GM23248 (cell line): ENCODE results near the gene GNB1. TPM values are rescaled to one million over a fixed set of nuclear protein-coding genes. Genes with fewer than 3 reads are reported as not detected.

Experiments used
- DNase-seq: peaks from one replicate; pipeline ENCODE4 v3.0.0-alpha.2; 2015
- H2AFZ ChIP-seq: fragments of 200-600 bp; sonication (generic); 2 replicates; pipeline ENCODE4 v1.6.1; 2016; ENCODE audit warnings: antibody characterized with exemption
- H3F3A ChIP-seq: fragments of 200-600 bp; sonication (generic); 2 replicates; pipeline ENCODE4 v1.6.1; 2016; ENCODE audit warnings: mild to moderate bottlenecking, antibody characterized with exemption, mixed run types; ENCODE audit not compliant: insufficient read depth
- H3K27ac ChIP-seq: fragments of 200-600 bp; sonication (generic); 2 replicates; pipeline ENCODE4 v1.5.1; 2016; ENCODE audit warnings: mild to moderate bottlenecking
- H3K27me3 ChIP-seq: fragments of 200-600 bp; sonication (generic); replicated peaks from 2 replicates; pipeline ENCODE4 v1.6.1; 2016; ENCODE audit warnings: mild to moderate bottlenecking; ENCODE audit not compliant: insufficient read depth
- H3K36me3 ChIP-seq: fragments of 200-600 bp; sonication (generic); 2 replicates; pipeline ENCODE4 v1.6.1; 2016; ENCODE audit warnings: low read depth, mild to moderate bottlenecking
- H3K4me1 ChIP-seq: fragments of 200-600 bp; sonication (generic); 2 replicates; pipeline ENCODE4 v1.6.1; 2016; ENCODE audit warnings: mild to moderate bottlenecking; ENCODE audit not compliant: insufficient read depth
- H3K4me2 ChIP-seq: fragments of 200-600 bp; sonication (generic); one replicate; pipeline ENCODE4 v1.6.1; 2016; ENCODE audit warnings: mild to moderate bottlenecking; ENCODE audit not compliant: unreplicated experiment
- H3K4me3 ChIP-seq: fragments of 200-600 bp; sonication (generic); 2 replicates; pipeline ENCODE4 v1.5.1; 2016; ENCODE audit warnings: mild to moderate bottlenecking
- H3K79me2 ChIP-seq: fragments of 200-600 bp; sonication (generic); 2 replicates; pipeline ENCODE4 v1.6.1; 2016; ENCODE audit warnings: mild to moderate bottlenecking; ENCODE audit not compliant: insufficient read depth
- H3K9ac ChIP-seq: fragments of 200-600 bp; sonication (generic); 2 replicates; pipeline ENCODE4 v1.6.1; 2016; ENCODE audit warnings: mild to moderate bottlenecking
- H3K9me2 ChIP-seq: fragments of 200-600 bp; sonication (generic); 2 replicates; pipeline ENCODE4 v1.6.1; 2016; ENCODE audit warnings: mixed run types, mild to moderate bottlenecking, moderate library complexity; ENCODE audit not compliant: insufficient read depth
- H3K9me3 ChIP-seq: fragments of 200-600 bp; sonication (generic); one replicate; pipeline ENCODE4 v1.6.1; 2017; ENCODE audit warnings: low read depth
- H4K20me1 ChIP-seq: fragments of 200-600 bp; sonication (generic); 2 replicates; pipeline ENCODE4 v1.6.0; 2016; ENCODE audit not compliant: insufficient read depth
- EZH2 ChIP-seq: fragments of 200-600 bp; sonication (generic); IDR thresholded peaks from 2 replicates; pipeline ENCODE4 v1.6.1; 2018; ENCODE audit warnings: antibody characterized with exemption, mild to moderate bottlenecking; ENCODE audit not compliant: insufficient read depth, poor library complexity, severe bottlenecking
- EZH2phosphoT487 ChIP-seq: fragments of 200-600 bp; sonication (generic); IDR thresholded peaks from 2 replicates; pipeline ENCODE4 v1.6.1; 2018; ENCODE audit warnings: antibody characterized with exemption, moderate library complexity, mild to moderate bottlenecking, low read depth; ENCODE audit not compliant: insufficient read depth
- WGBS, 2 experiments: methylation state at CpG; one replicate each; pipeline ENCODE4 v1.1.6; 2015 to 2017; ENCODE audit warnings: low lambda C conversion rate in 2 of 2, low coverage in 1 of 2; ENCODE audit errors: missing lambda C conversion rate in 2 of 2; 5-methylcytosine and 5-hydroxymethylcytosine counted together
- in situ Hi-C: fragments of 300-500 bp; cut with MboI; formaldehyde crosslinking; loops from 2 replicates; pipeline ENCODE4 v1.15.0; 2020
- polyA plus RNA-seq: library from polyadenylated mRNA; unstranded; fragments of >200 nt; fragmentation: Nextera tagmentation; extraction: Ambion mirVana; gene quantifications from 2 replicates; pipeline ENCODE4 v1.2.1, GENCODE V29; 2016
- total RNA-seq: library from RNA; depleted of rRNA; stranded (reverse); fragments of >200 nt; shearing (Covaris generic); gene quantifications from 2 replicates; pipeline ENCODE4 v1.2.3, GENCODE V29; 2014

Gene GNB1
- total and polyA plus RNA-seq, 2 experiments from 2014 or later: 92.0 to 97.7 TPM

GRCh38 chr1:1836119-1836518, 54.8 kb downstream of the GNB1 start:
- H3F3A ChIP-seq: peaks cover 37% of the 10 kb centered on the region
- peaks cover 100% of the 10 kb centered on the region for H3K79me2 ChIP-seq
- in situ Hi-C loops: no loop called here
- H4K20me1 ChIP-seq: peaks cover 12% of the 10 kb centered on the region; the same call in 1 of the 2 replicates
- H3K36me3 ChIP-seq: peaks cover 23% of the 10 kb centered on the region
- no peak overlapping the region for H2AFZ ChIP-seq
- no peak for TF ChIP-seq EZH2
- TF ChIP-seq EZH2phosphoT487: no peak
- H3K27ac ChIP-seq: no peak overlapping the region
- WGBS, 2 experiments: 95% methylated on average over 8 of the region's 8 CpGs
- no peaks in the 10 kb centered on the region for H3K9me3 ChIP-seq
- no peak overlapping the region for H3K4me2 ChIP-seq
- H3K9me2 ChIP-seq: no peaks in the 10 kb centered on the region
- H3K4me1 ChIP-seq: peaks cover 25% of the 10 kb centered on the region
- H3K27me3 ChIP-seq: no peaks in the 10 kb centered on the region
- DNase-seq: no peak
- H3K4me3 ChIP-seq: no peak overlapping the region
- no peak overlapping the region for H3K9ac ChIP-seq

- WGBS, 2 experiments: 82 to 84% methylated on average over 3 of the region's 3 CpGs
- H3K79me2 ChIP-seq: peaks cover 100% of the 10 kb centered on the region
- no peaks in the 10 kb centered on the region for H3K9me2 ChIP-seq
- H3K4me3 ChIP-seq: no peak overlapping the region
- H3K9me3 ChIP-seq: no peaks in the 10 kb centered on the region
- no peaks in the 10 kb centered on the region for H3K27me3 ChIP-seq
- H3K27ac ChIP-seq: no peak overlapping the region
- TF ChIP-seq EZH2phosphoT487 (no peak), EZH2 (no peak)
- no peak overlapping the region for H3K9ac ChIP-seq
- H3F3A ChIP-seq: peaks cover 32% of the 10 kb centered on the region
- no peak overlapping the region for H3K4me2 ChIP-seq
- DNase-seq: no peak
- H2AFZ ChIP-seq: no peak overlapping the region
- peaks cover 23% of the 10 kb centered on the region for H3K36me3 ChIP-seq
- in situ Hi-C loops: no loop called here
- H4K20me1 ChIP-seq: peaks cover 12% of the 10 kb centered on the region; the same call in 1 of the 2 replicates
- H3K4me1 ChIP-seq: peaks cover 19% of the 10 kb centered on the region
Observed at GRCh38 chr1:1835546-1835945, 55.3 kb downstream of the GNB1 start.

- Histone ChIP-seq H3K9ac (no peak overlapping the region), H3K4me2 (no peak overlapping the region)
- peak; percentile 20 for DNase-seq
Observed at GRCh38 chr1:1833916-1834325, 57.0 kb downstream of the GNB1 start.

GRCh38 chr1:1833456-1833855, 57.4 kb downstream of the GNB1 start:
- 87 to 92% methylated on average over 10 of the region's 10 CpGs for WGBS, 2 experiments
- no peak overlapping the region for H3K9ac ChIP-seq
- peaks cover 21% of the 10 kb centered on the region; the same call in 1 of the 2 replicates for H3F3A ChIP-seq
- TF ChIP-seq EZH2 (no peak), EZH2phosphoT487 (no peak)
- no peak overlapping the region for H3K4me2 ChIP-seq
- H3K9me3 ChIP-seq: no peaks in the 10 kb centered on the region
- no peaks in the 10 kb centered on the region for H3K9me2 ChIP-seq
- no peak overlapping the region for H3K4me3 ChIP-seq
- in situ Hi-C loops: no loop called here
- H3K4me1 ChIP-seq: no peaks in the 10 kb centered on the region
- DNase-seq: no peak
- H4K20me1 ChIP-seq: peaks cover 6% of the 10 kb centered on the region; the same call in 1 of the 2 replicates
- no peak overlapping the region for H3K27ac ChIP-seq
- H3K79me2 ChIP-seq: peaks cover 100% of the 10 kb centered on the region
- H3K36me3 ChIP-seq: peaks cover 17% of the 10 kb centered on the region
- H3K27me3 ChIP-seq: no peaks in the 10 kb centered on the region
- H2AFZ ChIP-seq: no peak overlapping the region

More at GRCh38 chr1:1833916-1834325, 57.0 kb downstream of the GNB1 start:
- no peaks in the 10 kb centered on the region for H3K27me3 ChIP-seq
- TF ChIP-seq EZH2 (no peak), EZH2phosphoT487 (no peak)
- no peak overlapping the region for H3K4me3 ChIP-seq
- no peak overlapping the region for H3K27ac ChIP-seq
- in situ Hi-C loops: no loop called here
- peaks cover 19% of the 10 kb centered on the region for H3K36me3 ChIP-seq
- 72 to 74% methylated on average over 6 of the region's 6 CpGs for WGBS, 2 experiments
- peaks cover 6% of the 10 kb centered on the region; the same call in 1 of the 2 replicates for H4K20me1 ChIP-seq
- peaks cover 3% of the 10 kb centered on the region; the same call in 1 of the 2 replicates for H3K4me1 ChIP-seq
- H3F3A ChIP-seq: peaks cover 21% of the 10 kb centered on the region
- no peaks in the 10 kb centered on the region for H3K9me2 ChIP-seq
- H2AFZ ChIP-seq: no peak overlapping the region
- no peaks in the 10 kb centered on the region for H3K9me3 ChIP-seq
- peaks cover 100% of the 10 kb centered on the region for H3K79me2 ChIP-seq
